HG03520 (cell line): Measurements from ENCODE around the gene PHLDA3.
"Not testable (repeated sequence)": the region's sequence is repeated elsewhere in the genome, so short reads cannot be mapped to it uniquely, and the experiment has no call there.

Source experiments
- ATAC-seq: cut with Tn5 transposase; IDR thresholded peaks from one replicate; pipeline ENCODE4 v1.9.1; 2021; ENCODE audit warnings: mild to moderate bottlenecking, moderate library complexity; ENCODE audit not compliant: unreplicated experiment

The PHLDA3 gene

GRCh38 chr1:201488830-201489589 is 20.0 kb upstream of the PHLDA3 start:
- no peak for ATAC-seq

- no peak for ATAC-seq
These were observed 18.8 kb upstream of the PHLDA3 start for GRCh38 chr1:201487742-201488141.

- ATAC-seq: no peak
These were observed 17.2 kb upstream of the PHLDA3 start for GRCh38 chr1:201486187-201486586.

GRCh38 chr1:201485184-201485774 is 16.3 kb upstream of the PHLDA3 start:
- ATAC-seq: no peak

GRCh38 chr1:201483373-201483949 is 14.5 kb upstream of the PHLDA3 start:
- no peak for ATAC-seq

GRCh38 chr1:201482755-201483154 is 13.8 kb upstream of the PHLDA3 start:
- no peak for ATAC-seq

- peak; percentile 78 for ATAC-seq
These were observed 12.9 kb upstream of the PHLDA3 start for GRCh38 chr1:201481761-201482493.

- no peak for ATAC-seq
These were observed 12.0 kb upstream of the PHLDA3 start for GRCh38 chr1:201481004-201481380.

- peak; percentile 56 for ATAC-seq
These were observed 11.4 kb upstream of the PHLDA3 start for GRCh38 chr1:201480231-201481003.

- ATAC-seq: no peak
These were observed 10.3 kb upstream of the PHLDA3 start for GRCh38 chr1:201479201-201479730.

- not testable (repeated sequence) for ATAC-seq
These were observed 9.7 kb upstream of the PHLDA3 start for GRCh38 chr1:201478666-201479065.

- ATAC-seq: no peak
These were observed 7.8 kb upstream of the PHLDA3 start for GRCh38 chr1:201476670-201477344.

- no peak for ATAC-seq
These were observed 7.1 kb upstream of the PHLDA3 start for GRCh38 chr1:201475915-201476669.

- ATAC-seq: no peak
These were observed 6.1 kb upstream of the PHLDA3 start for GRCh38 chr1:201475130-201475529.

- no peak for ATAC-seq
These were observed 4.3 kb upstream of the PHLDA3 start for GRCh38 chr1:201473296-201473695.

- ATAC-seq: not testable (repeated sequence)
These were observed 3.3 kb upstream of the PHLDA3 start for GRCh38 chr1:201472321-201472720.

GRCh38 chr1:201471772-201472171 is 2.8 kb upstream of the PHLDA3 start:
- no peak for ATAC-seq

GRCh38 chr1:201470581-201470980 is 1.6 kb upstream of the PHLDA3 start:
- ATAC-seq: no peak

- no peak for ATAC-seq
These were observed 672 bp upstream of the PHLDA3 start for GRCh38 chr1:201469645-201470074.
